HG02943 (cell line): ENCODE data around the gene FILIP1L.
"Not testable (repeated sequence)": the region's sequence is repeated elsewhere in the genome, so short reads cannot be mapped to it uniquely, and the experiment has no call there.

ENCODE experiments used
- ATAC-seq: cut with Tn5 transposase; IDR thresholded peaks from one replicate; pipeline ENCODE4 v1.9.1; 2021; ENCODE audit warnings: mild to moderate bottlenecking, low read depth, moderate library complexity; ENCODE audit not compliant: unreplicated experiment

Gene FILIP1L

DNA sequence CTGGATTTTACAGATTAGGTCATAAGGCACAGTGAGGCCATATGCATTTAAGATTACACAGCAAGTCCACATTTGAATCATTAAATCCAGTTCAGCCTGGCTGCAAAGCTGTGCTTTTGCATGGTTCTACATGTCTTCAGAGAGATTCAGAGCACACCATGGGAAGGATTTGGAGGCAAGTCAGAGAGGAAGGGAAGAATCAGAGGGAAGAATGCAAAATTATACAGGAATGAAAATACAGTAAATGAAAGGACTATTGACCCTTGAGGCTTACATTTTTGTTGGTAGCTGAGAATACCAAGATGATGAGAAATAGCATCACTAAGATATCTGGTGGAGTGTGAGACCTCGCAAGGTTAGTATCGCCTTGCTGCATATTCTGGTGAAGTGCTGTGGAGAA lies 13.9 kb downstream of the FILIP1L start:
- no peak for ATAC-seq

DNA sequence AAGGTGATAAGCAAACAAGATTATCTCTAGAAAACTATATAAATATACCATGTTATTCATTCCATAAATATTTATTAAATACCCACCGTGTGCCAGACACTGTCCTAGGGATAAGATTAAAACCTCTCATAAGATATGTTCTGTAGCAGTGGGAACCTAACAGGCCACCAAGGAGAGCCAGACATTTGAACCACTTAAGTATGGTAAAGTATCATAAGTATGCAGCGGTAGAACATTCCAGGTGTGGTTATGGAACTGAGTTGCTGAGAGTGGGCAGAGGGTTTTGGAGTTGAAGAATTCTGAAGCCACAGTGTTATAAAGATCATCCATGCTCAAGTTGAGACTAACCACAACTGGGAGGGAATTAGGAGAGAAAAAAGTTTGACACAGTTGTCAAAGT lies 14.7 kb downstream of the FILIP1L start:
- no peak for ATAC-seq

DNA sequence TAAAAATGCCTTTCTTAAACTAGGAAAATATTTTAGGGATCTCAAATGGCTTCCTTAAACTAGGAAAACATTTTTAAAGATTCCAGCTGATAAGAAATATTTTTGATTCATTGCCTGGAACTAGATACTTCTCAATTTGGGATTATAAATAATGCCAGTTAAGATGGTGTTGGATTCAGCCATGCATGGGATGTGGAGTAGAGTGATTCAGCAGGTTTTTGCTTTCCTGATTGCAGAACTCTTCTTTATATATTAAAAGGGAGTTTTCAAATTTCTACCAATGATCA lies 15.6 kb downstream of the FILIP1L start:
- ATAC-seq: no peak

- no peak for ATAC-seq
Measured at GRCh38 chr3:100097919-100098783, 16.1 kb downstream of the FILIP1L start.

DNA sequence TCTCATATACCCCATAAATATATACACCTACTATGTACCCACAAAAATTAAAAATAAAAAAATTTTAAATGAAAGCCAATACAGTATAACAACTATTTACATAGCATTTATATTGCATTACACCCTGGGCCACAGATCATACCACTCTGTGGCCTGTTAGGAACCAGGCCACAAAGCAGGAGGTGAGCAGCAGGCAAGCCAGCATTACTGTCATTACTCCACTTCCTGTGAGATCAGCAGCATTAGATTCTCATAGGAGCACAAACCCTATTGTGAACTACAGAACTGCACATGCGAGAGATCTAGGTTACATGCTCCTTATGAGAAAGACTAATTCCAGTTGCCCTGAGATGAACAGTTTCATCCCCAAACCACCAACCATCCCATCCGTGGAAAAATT lies 17.4 kb downstream of the FILIP1L start:
- ATAC-seq: no peak

GRCh38 chr3:100096286-100096685 lies 18.0 kb downstream of the FILIP1L start:
- not testable (repeated sequence) for ATAC-seq

GRCh38 chr3:100093831-100094230 lies 20.5 kb downstream of the FILIP1L start:
- no peak for ATAC-seq

- ATAC-seq: no peak
Measured at GRCh38 chr3:100090669-100091005, 23.7 kb downstream of the FILIP1L start.

GRCh38 chr3:100089812-100090668 lies 24.3 kb downstream of the FILIP1L start:
- no peak for ATAC-seq

DNA sequence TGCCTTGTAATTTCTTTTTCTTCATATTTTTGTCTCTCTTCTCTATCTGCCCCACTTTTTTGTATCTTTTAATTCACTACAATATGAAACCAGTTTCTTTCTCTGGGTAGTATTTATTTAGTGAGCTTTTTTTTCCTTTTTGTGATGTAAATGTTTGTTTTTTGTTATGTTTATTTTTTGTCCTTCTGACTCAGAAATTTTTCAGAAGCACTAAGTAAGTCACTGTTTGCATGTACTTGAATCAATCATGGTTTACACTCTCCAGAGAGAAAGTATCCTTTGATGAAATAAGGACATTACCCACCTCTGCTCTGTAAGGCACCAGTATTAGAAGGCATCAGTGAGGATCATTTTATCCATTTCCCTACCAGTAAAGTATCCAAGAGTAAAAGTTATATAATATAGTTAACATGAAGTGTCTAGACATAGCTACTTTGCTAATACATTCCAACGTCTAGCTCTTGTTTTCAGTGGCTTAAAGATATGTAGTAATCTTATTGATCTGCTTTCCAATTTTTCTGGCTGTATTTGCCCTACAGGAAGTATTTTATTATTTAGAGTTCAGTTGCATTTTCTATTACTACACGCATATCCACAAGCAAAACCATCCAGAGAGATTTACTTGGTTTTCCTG lies 25.4 kb downstream of the FILIP1L start:
- ATAC-seq: no peak

- ATAC-seq: peak; percentile 90
Measured at GRCh38 chr3:100087198-100087597, 27.1 kb downstream of the FILIP1L start.

- ATAC-seq: no peak
Measured at GRCh38 chr3:100086401-100086800, 27.9 kb downstream of the FILIP1L start.

- no peak for ATAC-seq
Measured at GRCh38 chr3:100084100-100084806, 30.0 kb downstream of the FILIP1L start.

- ATAC-seq: no peak
Measured at GRCh38 chr3:100083209-100083608, 31.1 kb downstream of the FILIP1L start.

- no peak for ATAC-seq
Measured at GRCh38 chr3:100082714-100083113, 31.6 kb downstream of the FILIP1L start.

- ATAC-seq: no peak
Measured at GRCh38 chr3:100081986-100082692, 32.2 kb downstream of the FILIP1L start.

GRCh38 chr3:100081311-100081710 lies 33.0 kb downstream of the FILIP1L start:
- no peak for ATAC-seq

DNA sequence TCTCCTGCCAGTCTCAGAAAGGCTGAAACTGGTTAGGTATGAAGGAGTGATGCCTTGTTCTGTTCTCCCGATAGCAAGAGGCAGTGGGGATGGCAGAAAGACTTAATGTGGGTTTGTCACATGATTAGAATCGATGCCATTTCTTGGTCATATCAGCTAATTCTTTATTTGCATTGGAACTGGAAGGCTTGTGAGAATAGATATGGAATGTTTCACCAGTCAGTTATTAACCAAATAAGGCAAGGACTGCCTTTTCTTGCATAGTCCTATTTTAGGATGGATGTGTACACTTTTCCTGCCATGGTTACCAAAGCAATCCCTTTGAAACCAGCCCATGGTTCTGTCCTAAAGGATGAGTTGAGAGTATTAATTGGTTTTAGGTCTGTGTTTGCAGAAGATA lies 33.7 kb downstream of the FILIP1L start:
- ATAC-seq: no peak

- no peak for ATAC-seq
Measured at GRCh38 chr3:100079328-100079727, 35.0 kb downstream of the FILIP1L start.
